Activated naive CD8-positive, alpha-beta T cell treated with anti-CD3 and anti-CD28 coated beads, Interleukin-2, amount 10 ng/mL, durations not matched to agents 7 days and 5 days (primary cell): Measurements from ENCODE around the gene C17orf67. TPM values are rescaled to one million over a fixed set of nuclear protein-coding genes. Genes with fewer than 3 reads are reported as not detected.

Source experiments
- ATAC-seq: fragments of 150-1000 bp; cut with Tn5 transposase; one replicate; pipeline ENCODE4 v1.10.0; 2021; ENCODE audit warnings: low read depth, moderate library complexity
- POLR2A ChIA-PET: fragments of 350-600 bp; sonication (Branson Sonifier 250); formaldehyde crosslinking; loops from one replicate; lab custom pipeline; 2021; ENCODE audit warnings: antibody characterized with exemption; lab: Charles Lee
- DNase-seq: peaks from one replicate; pipeline ENCODE4 v3.0.0; 2021
- H3K27ac Mint-ChIP-seq: one replicate; pipeline ENCODE4 v1.8.0; 2022; ENCODE audit warnings: mild to moderate bottlenecking, mixed read lengths
- H3K27me3 Mint-ChIP-seq: one replicate; pipeline ENCODE4 v1.8.0; 2022; ENCODE audit warnings: mild to moderate bottlenecking, moderate library complexity, mixed read lengths
- H3K36me3 Mint-ChIP-seq: one replicate; pipeline ENCODE4 v1.8.0; 2021; ENCODE audit warnings: mild to moderate bottlenecking, mixed read lengths
- H3K4me1 Mint-ChIP-seq: one replicate; pipeline ENCODE4 v1.8.0; 2021; ENCODE audit warnings: mixed read lengths
- H3K4me3 Mint-ChIP-seq: one replicate; pipeline ENCODE4 v1.8.0; 2022; ENCODE audit warnings: mild to moderate bottlenecking, moderate library complexity, mixed read lengths
- H3K9me3 Mint-ChIP-seq: one replicate; pipeline ENCODE4 v1.8.0; 2021; ENCODE audit warnings: mixed read lengths
- total RNA-seq, 2 experiments: library from RNA; stranded (reverse); gene quantifications; one replicate each; pipeline ENCODE4 v1.2.3, GENCODE V29; 2021

The C17orf67 gene
- total RNA-seq, 2 experiments from 2014 or later = 5.1 to 5.4 TPM

- POLR2A ChIA-PET = no interaction called here
- Mint-ChIP-seq H3K36me3 (peaks cover 14% of the 10 kb centered on the region), H3K4me1 (peaks cover 3% of the 10 kb centered on the region), H3K4me3 (no peak overlapping the region), H3K9me3 (peaks cover 16% of the 10 kb centered on the region), H3K27ac (no peak overlapping the region), H3K27me3 (no peaks in the 10 kb centered on the region)
- no peak for ATAC-seq
- DNase-seq = no peak
These were observed 39.8 kb downstream of the C17orf67 start for GRCh38 chr17:56793957-56794356.

- ATAC-seq = no peak
- Mint-ChIP-seq H3K4me3 (no peak overlapping the region), H3K27ac (no peak overlapping the region), H3K9me3 (peaks cover 16% of the 10 kb centered on the region), H3K27me3 (no peaks in the 10 kb centered on the region), H3K4me1 (peaks cover 3% of the 10 kb centered on the region), H3K36me3 (peaks cover 14% of the 10 kb centered on the region)
- POLR2A ChIA-PET = no interaction called here
- no peak for DNase-seq
These were observed 40.2 kb downstream of the C17orf67 start for GRCh38 chr17:56793531-56793930.

GRCh38 chr17:56792267-56792666 lies 41.5 kb downstream of the C17orf67 start:
- POLR2A ChIA-PET = no interaction called here
- Mint-ChIP-seq H3K9me3 (peaks cover 16% of the 10 kb centered on the region), H3K36me3 (peaks cover 14% of the 10 kb centered on the region), H3K4me3 (no peak overlapping the region), H3K27me3 (no peaks in the 10 kb centered on the region), H3K27ac (peak overlapping the region; percentile 83), H3K4me1 (peaks cover 4% of the 10 kb centered on the region)
- no peak for DNase-seq
- ATAC-seq = no peak

GRCh38 chr17:56786989-56787482 lies 46.7 kb downstream of the C17orf67 start:
- Mint-ChIP-seq H3K9me3 (peaks cover 10% of the 10 kb centered on the region), H3K4me1 (peaks cover 16% of the 10 kb centered on the region), H3K27me3 (peaks cover 2% of the 10 kb centered on the region), H3K36me3 (peaks cover 9% of the 10 kb centered on the region), H3K27ac (peak overlapping the region; percentile 52), H3K4me3 (peak overlapping the region; percentile 22)
- ATAC-seq = peak; percentile 93
- POLR2A ChIA-PET = interaction anchor here (1.0 to 1.7 kb wide), 2 partner anchors 46 to 47 kb away, joined by 4 to 5 read pairs; partner anchors contain the start of gene DGKE
- DNase-seq = no peak

GRCh38 chr17:56785997-56786680 lies 47.6 kb downstream of the C17orf67 start:
- Mint-ChIP-seq H3K27ac (peak overlapping the region; percentile 52), H3K9me3 (peaks cover 9% of the 10 kb centered on the region), H3K36me3 (peaks cover 4% of the 10 kb centered on the region), H3K27me3 (peaks cover 6% of the 10 kb centered on the region), H3K4me1 (peaks cover 16% of the 10 kb centered on the region), H3K4me3 (no peak overlapping the region)
- DNase-seq (no peak), ATAC-seq (no peak)
- POLR2A ChIA-PET = interaction anchor here (1.0 to 1.7 kb wide), 2 partner anchors 47 to 48 kb away, joined by 4 to 5 read pairs; partner anchors contain the start of gene DGKE

GRCh38 chr17:56785405-56785804 lies 48.3 kb downstream of the C17orf67 start:
- H3K27me3 Mint-ChIP-seq = peaks cover 6% of the 10 kb centered on the region
- H3K4me1 Mint-ChIP-seq = peaks cover 18% of the 10 kb centered on the region
- no peak for ATAC-seq
- no peak for DNase-seq
- H3K9me3 Mint-ChIP-seq = peaks cover 5% of the 10 kb centered on the region
- POLR2A ChIA-PET = no interaction called here
- H3K36me3 Mint-ChIP-seq = peaks cover 4% of the 10 kb centered on the region
- H3K4me3 Mint-ChIP-seq = no peak overlapping the region
- H3K27ac Mint-ChIP-seq = no peak overlapping the region

GRCh38 chr17:56782338-56782737 lies 51.4 kb downstream of the C17orf67 start:
- no peak overlapping the region for H3K27ac Mint-ChIP-seq
- H3K9me3 Mint-ChIP-seq = no peaks in the 10 kb centered on the region
- no peak overlapping the region for H3K4me3 Mint-ChIP-seq
- peaks cover 29% of the 10 kb centered on the region for H3K4me1 Mint-ChIP-seq
- POLR2A ChIA-PET = no interaction called here
- ATAC-seq (no peak), DNase-seq (no peak)
- H3K36me3 Mint-ChIP-seq = peaks cover 2% of the 10 kb centered on the region
- peaks cover 14% of the 10 kb centered on the region for H3K27me3 Mint-ChIP-seq

GRCh38 chr17:56781906-56782305 lies 51.8 kb downstream of the C17orf67 start:
- no peak overlapping the region for H3K27ac Mint-ChIP-seq
- ATAC-seq (no peak), DNase-seq (no peak)
- H3K4me1 Mint-ChIP-seq = peaks cover 24% of the 10 kb centered on the region
- H3K4me3 Mint-ChIP-seq = no peak overlapping the region
- POLR2A ChIA-PET = no interaction called here
- peaks cover 14% of the 10 kb centered on the region for H3K27me3 Mint-ChIP-seq
- peaks cover 2% of the 10 kb centered on the region for H3K36me3 Mint-ChIP-seq
- H3K9me3 Mint-ChIP-seq = no peaks in the 10 kb centered on the region

- H3K27ac Mint-ChIP-seq = peak overlapping the region; percentile 79
- H3K36me3 Mint-ChIP-seq = no peaks in the 10 kb centered on the region
These were observed 53.6 kb downstream of the C17orf67 start for GRCh38 chr17:56779898-56780777.

GRCh38 chr17:56779322-56779721 lies 54.4 kb downstream of the C17orf67 start:
- Mint-ChIP-seq H3K27me3 (peaks cover 14% of the 10 kb centered on the region), H3K9me3 (no peaks in the 10 kb centered on the region), H3K4me3 (peak overlapping the region; percentile 87), H3K4me1 (peaks cover 13% of the 10 kb centered on the region), H3K36me3 (no peaks in the 10 kb centered on the region), H3K27ac (peak overlapping the region; percentile 79)
- POLR2A ChIA-PET = no interaction called here
- no peak for DNase-seq
- ATAC-seq = no peak

More at GRCh38 chr17:56779898-56780777, 53.6 kb downstream of the C17orf67 start:
- ATAC-seq = peak; percentile 94
- peak; percentile 93 for DNase-seq
- no peaks in the 10 kb centered on the region for H3K9me3 Mint-ChIP-seq
- H3K4me1 Mint-ChIP-seq = peaks cover 13% of the 10 kb centered on the region
- H3K4me3 Mint-ChIP-seq = peak overlapping the region; percentile 87
- H3K27me3 Mint-ChIP-seq = peaks cover 14% of the 10 kb centered on the region
- POLR2A ChIA-PET = no interaction called here

GRCh38 chr17:56778898-56779297 lies 54.8 kb downstream of the C17orf67 start:
- no peak overlapping the region for H3K27ac Mint-ChIP-seq
- H3K36me3 Mint-ChIP-seq = no peaks in the 10 kb centered on the region
- peaks cover 13% of the 10 kb centered on the region for H3K4me1 Mint-ChIP-seq
- ATAC-seq (no peak), DNase-seq (no peak)
- no peak overlapping the region for H3K4me3 Mint-ChIP-seq
- H3K27me3 Mint-ChIP-seq = peaks cover 14% of the 10 kb centered on the region
- POLR2A ChIA-PET = no interaction called here
- H3K9me3 Mint-ChIP-seq = no peaks in the 10 kb centered on the region

- ATAC-seq (no peak), DNase-seq (no peak)
- peaks cover 14% of the 10 kb centered on the region for H3K27me3 Mint-ChIP-seq
- no peaks in the 10 kb centered on the region for H3K9me3 Mint-ChIP-seq
- POLR2A ChIA-PET = no interaction called here
- no peaks in the 10 kb centered on the region for H3K36me3 Mint-ChIP-seq
- H3K27ac Mint-ChIP-seq = no peak overlapping the region
- no peak overlapping the region for H3K4me3 Mint-ChIP-seq
- H3K4me1 Mint-ChIP-seq = peaks cover 13% of the 10 kb centered on the region
These were observed 55.9 kb downstream of the C17orf67 start for GRCh38 chr17:56777859-56778258.

- H3K4me3 Mint-ChIP-seq = no peak overlapping the region
- POLR2A ChIA-PET = no interaction called here
These were observed 59.1 kb downstream of the C17orf67 start for GRCh38 chr17:56774650-56775049.

More at GRCh38 chr17:56774650-56775049, 59.1 kb downstream of the C17orf67 start:
- peaks cover 8% of the 10 kb centered on the region for H3K27me3 Mint-ChIP-seq
- H3K4me1 Mint-ChIP-seq = peaks cover 6% of the 10 kb centered on the region
- H3K27ac Mint-ChIP-seq = no peak overlapping the region
- H3K9me3 Mint-ChIP-seq = no peaks in the 10 kb centered on the region
- H3K36me3 Mint-ChIP-seq = no peaks in the 10 kb centered on the region
- DNase-seq (no peak), ATAC-seq (no peak)
